T follicular helper cell (primary cell): ENCODE results near the gene EHBP1L1.

Source experiments
- DNase-seq: peaks from one replicate; pipeline ENCODE4 v3.0.0-alpha.2; 2020; ENCODE audit warnings: low read depth

Gene EHBP1L1

DNA sequence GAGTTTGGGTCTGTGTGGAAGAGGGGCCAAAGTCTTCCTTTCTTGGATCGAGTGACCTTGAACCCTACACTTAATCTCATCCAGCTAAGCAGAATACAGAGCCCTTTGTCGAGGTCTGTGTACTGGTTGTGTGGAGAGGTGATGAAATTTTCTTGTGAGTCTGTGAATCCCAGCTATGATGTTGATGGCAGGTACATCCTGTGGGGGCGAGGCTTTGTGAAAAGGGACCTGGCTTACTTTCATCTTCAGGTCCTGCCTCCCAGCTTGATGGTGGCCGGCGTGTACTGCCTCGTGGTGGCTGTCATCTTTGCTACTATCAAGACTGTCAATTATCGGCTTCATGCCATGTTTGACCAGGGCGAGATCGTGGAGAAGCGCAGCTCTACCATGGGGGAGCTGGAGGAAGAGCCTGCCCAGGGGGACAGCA is 40.7 kb downstream of the EHBP1L1 start:
- DNase-seq: no peak

DNA sequence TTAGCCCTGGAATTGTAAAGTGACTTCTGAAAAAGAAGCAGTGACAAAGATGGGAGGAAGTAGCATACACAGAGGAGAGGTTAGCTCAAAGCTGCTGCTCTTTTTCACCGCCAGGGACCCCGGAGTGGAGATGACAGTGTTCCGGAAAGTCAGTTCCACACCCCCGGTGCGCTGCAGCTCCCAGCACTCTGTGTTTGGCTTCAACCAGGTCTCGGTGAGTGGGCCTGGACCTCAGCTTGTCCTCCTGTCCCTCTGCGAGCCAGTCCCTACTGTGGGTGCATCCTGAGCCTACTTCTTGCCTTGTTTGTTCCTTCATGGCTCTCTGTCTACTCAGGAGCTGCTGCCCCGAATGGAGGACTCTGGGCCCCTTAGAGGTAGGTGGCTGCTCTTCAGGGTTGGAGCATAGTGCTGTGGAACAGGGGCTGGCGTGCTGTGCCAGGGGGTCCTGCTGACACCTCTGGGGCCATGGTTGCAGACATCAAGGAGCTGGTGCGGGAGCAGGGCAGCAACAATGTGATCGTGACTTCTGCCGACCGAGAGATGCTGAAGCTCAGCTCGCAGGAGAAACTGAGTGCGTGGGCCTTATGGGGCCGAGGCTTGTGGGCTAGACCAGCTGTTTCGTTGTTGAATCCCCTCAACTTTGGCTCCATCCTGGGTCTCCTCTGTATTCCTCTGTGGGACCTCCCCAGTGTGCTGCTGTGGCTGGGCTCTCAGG is 41.4 kb downstream of the EHBP1L1 start:
- DNase-seq: no peak

- no peak for DNase-seq
Observed at GRCh38 chr11:65617990-65618751, 42.3 kb downstream of the EHBP1L1 start.

GRCh38 chr11:65618763-65619162 is 42.9 kb downstream of the EHBP1L1 start:
- no peak for DNase-seq

DNA sequence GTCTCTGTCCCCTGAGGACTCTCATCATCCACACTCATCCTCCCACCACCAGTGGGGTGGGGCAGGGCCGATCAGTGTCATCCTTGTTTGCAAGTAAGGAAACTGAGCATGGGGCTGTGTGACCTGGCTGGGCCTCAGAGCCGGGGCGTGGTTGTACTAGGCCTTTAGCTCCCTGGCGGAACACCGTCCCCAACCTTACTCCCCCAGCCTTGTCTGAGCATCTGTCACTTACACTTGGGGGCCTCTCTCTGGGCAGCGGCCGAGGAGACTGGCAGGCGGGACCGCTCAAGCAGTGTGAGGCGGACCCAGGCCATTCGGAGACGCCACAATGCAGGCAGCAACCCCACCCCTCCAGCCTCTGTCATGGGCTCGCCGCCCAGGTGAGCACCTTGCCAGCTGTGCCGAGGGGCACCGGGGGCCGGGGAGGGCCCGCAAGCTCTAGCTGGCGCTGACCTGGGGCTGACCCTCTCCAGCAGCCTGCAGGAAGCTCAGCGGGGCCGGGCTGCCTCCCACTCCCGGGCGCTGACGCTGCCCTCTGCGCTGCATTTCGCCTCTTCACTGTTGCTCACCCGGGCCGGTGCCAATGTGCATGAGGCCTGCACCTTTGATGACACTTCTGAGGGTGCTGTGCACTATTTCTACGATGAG is 43.6 kb downstream of the EHBP1L1 start:
- DNase-seq: no peak

- DNase-seq: no peak
Observed at GRCh38 chr11:65620666-65621065, 44.8 kb downstream of the EHBP1L1 start.

DNA sequence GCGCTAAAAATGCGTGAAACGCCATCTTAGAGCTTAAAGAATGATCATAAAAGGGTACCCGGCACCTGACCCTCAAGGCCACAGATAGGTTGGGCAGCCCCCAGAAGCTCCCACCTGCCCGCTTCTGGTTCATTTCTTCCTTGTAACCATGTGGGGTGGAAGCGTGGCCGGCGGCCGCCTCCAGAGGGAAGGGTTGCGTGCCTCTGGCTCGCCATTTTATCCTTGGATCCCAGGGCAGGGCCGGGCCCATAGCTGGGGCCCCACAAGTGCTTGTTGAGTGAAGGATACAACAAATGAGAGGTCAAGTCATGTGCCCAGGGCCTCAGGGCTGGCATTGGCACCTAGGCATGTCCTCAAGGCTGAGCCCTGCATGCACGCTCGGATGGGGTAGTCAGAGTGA is 45.6 kb downstream of the EHBP1L1 start:
- no peak for DNase-seq

GRCh38 chr11:65622011-65622410 is 46.2 kb downstream of the EHBP1L1 start:
- no peak for DNase-seq

DNA sequence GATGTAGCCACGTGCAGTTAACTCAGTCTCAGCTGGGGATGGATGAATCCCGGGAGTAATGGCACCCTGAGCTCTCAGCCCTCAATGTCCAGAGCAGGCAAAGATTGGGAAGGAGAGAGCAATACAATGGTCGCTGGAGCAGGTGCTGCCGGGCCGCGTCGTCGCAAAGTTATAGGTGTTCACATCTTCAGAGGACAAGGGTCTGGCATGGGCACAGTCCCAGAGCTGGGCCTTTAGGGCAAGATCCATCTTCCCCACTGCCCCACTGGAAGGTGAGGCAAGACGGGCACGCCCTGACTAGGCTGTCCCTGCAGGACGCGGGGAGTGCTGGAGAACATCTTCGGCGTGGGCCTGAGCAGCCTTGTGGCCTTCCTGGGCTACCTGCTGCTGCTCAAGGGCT is 47.3 kb downstream of the EHBP1L1 start:
- no peak for DNase-seq

DNA sequence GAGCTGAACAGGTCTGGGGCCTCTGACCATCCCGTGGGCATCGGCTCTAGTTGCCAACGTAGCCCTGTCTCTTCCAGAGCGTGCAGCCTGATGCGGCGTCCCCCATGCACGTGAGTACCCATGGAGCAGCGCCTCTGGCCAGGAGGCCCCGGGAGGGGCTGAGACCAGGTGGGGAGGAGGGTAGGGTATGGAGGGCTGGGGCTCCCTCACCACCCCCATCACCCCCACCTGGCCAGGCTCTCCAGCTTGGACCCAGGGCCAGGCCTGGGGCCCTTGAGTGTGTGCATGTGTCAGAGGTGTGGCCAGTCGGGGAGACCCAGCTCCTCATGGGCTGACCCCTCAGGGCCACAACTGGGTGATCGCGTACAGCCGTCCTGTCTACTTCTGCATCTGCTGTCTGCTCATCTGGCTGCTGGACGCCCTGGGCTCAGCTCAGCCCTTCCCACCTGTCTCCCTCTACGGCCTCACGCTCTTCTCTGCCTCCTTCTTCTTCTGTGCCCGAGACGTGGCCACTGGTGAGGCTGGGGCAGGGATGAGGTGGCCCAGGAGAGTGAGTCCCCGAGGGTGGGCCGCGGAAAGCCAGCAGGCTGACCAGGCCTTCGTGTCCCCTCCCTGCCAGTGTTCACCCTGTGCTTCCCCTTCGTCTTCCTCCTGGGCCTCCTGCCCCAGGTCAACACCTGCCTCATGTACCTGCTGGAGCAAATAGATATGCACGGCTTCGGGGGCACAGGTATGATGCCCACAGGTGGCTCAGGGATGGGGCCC is 48.2 kb downstream of the EHBP1L1 start:
- DNase-seq: no peak

DNA sequence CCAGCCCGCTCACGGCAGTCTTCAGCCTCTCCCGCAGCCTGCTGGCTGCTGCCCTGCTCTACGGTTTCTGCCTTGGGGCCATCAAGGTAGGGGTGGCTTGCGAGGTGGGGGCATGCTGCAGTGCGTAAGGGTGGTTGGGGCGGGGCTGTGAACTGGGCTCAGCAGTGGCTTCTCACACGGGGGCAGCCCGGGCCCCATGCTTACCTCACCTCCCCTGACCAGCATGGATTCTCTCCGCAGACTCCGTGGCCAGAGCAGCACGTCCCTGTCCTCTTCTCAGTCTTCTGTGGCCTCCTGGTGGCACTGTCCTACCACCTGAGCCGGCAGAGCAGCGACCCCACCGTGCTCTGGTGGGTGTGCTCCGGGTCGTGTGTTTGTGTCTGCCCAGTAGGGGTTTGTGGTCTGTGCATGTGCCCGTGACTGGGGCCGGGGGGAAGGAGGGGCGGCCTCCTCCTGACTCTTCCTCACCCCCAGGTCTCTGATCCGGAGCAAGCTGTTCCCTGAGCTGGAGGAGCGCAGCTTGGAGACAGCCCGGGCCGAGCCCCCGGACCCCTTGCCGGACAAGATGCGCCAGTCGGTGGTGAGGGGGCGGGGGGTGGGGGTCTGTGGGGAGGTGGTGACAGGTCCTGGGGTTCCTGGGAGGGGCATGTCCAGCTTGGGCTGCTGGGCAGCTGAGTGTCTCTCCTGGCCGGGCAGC is 49.2 kb downstream of the EHBP1L1 start:
- DNase-seq: no peak

- peak; percentile 36 for DNase-seq
Observed at GRCh38 chr11:65625628-65626342, 49.9 kb downstream of the EHBP1L1 start.

- DNase-seq: no peak
Observed at GRCh38 chr11:65627202-65627601, 51.3 kb downstream of the EHBP1L1 start.

DNA sequence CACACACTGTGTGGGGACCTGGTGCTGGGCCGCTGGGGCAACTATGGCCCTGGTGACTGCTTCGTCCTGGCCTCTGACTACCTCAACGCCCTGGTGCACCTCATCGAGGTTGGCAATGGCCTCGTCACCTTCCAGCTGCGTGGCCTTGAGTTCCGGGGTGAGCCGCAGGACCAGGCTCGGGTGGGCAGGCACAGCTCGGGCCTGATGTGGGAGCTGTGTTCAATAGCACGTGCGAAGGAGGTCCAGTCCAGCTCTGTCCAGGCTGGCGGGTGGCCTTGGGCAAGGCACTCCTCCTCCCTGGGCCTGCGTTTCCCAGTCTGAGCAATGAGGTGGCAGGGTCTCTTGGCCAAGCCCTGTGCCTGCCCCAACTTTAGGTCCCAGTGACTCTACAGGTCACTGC is 53.7 kb downstream of the EHBP1L1 start:
- DNase-seq: no peak

- DNase-seq: no peak
Observed at GRCh38 chr11:65630215-65630614, 54.4 kb downstream of the EHBP1L1 start.

GRCh38 chr11:65633390-65634108 is 57.7 kb downstream of the EHBP1L1 start:
- no peak for DNase-seq

DNA sequence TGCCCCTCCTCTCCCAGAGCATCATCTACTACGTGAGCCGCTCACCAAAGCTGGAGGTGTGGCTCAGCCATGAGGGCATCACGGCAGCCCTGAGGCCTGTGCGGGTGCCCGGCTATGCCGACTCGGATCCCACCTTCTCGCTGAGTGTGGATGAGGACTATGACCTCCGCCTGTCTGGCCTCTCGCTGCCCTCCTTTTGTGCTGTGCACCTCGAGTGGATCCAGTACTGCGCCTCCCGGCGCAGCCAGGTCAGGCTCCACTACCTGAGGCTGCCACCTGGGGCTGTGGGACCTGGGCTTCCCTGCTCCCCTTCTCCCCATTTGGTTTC is 58.2 kb downstream of the EHBP1L1 start:
- DNase-seq: no peak

DNA sequence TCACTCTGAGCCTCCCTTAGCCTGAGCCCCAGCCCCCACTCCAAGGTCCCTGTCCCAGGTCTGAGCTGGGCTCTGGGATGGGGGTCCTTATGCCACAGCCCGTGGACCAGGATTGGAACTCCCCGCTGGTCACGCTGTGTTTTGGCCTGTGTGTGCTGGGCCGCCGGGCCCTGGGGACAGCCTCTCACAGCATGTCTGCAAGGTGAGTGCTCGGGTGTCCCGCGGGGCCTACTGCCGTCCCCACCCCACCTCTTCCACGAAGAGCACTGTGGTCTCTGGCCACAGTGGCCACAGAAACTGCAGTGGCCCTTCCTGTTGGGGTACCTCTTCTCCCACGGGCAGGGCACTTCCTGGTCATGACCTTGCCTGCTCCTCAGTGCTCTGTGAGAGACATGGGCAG is 58.6 kb downstream of the EHBP1L1 start:
- no peak for DNase-seq

- no peak for DNase-seq
Observed at GRCh38 chr11:65634905-65635731, 59.3 kb downstream of the EHBP1L1 start.
